Colonic mucosa (tissue), 4 donors: ENCODE data around the gene NUFIP1. TPM values are rescaled to one million over a fixed set of nuclear protein-coding genes. Genes with fewer than 3 reads are reported as not detected.
A peak's percentile ranks its signal among the peaks of the same experiment; 100 is the strongest.

Source experiments
- DNase-seq: peaks from one replicate; pipeline ENCODE4 v3.0.0-alpha.2; 2020
- H3K27ac ChIP-seq: fragments of 200-600 bp; one replicate; pipeline ENCODE4 v1.8.0; 2021
- H3K27me3 ChIP-seq: fragments of 200-600 bp; one replicate; pipeline ENCODE4 v1.8.0; 2021
- H3K36me3 ChIP-seq: fragments of 200-600 bp; one replicate; pipeline ENCODE4 v1.8.0; 2021
- H3K4me1 ChIP-seq: fragments of 200-600 bp; one replicate; pipeline ENCODE4 v1.8.0; 2021; ENCODE audit warnings: mild to moderate bottlenecking
- H3K4me3 ChIP-seq: fragments of 200-600 bp; one replicate; pipeline ENCODE4 v1.8.0; 2021
- H3K9ac ChIP-seq, 2 donors: one replicate each; pipeline ENCODE4 v1.7.0; 2013; ENCODE audit warnings: control low read depth in 2 of 2, low read depth in 2 of 2, low read length in 2 of 2
- H3K9me3 ChIP-seq: fragments of 200-600 bp; one replicate; pipeline ENCODE4 v1.8.0; 2021
- intact Hi-C: fragments of 100-400 bp; cut with DNase I; formaldehyde crosslinking; loops from one replicate; pipeline ENCODE4 v1.14.1; 2022
- total RNA-seq, 2 donors: library from RNA; stranded (reverse); fragmentation: NEBNext Ultra II Directional in 1 of 2; extraction: Animal tissue kit (Norgen Biotek cat#: 25700) in 1 of 2; gene quantifications; one replicate each; pipeline ENCODE4 v1.2.1, GENCODE V29; 2021
- TF ChIP-seq, protein P1 (sequence below): fragments of 200-600 bp; IDR thresholded peaks from one replicate; pipeline ENCODE4 v1.8.0; 2022; ENCODE audit warnings: antibody characterized with exemption, mild to moderate bottlenecking
- donor health status: healthy.
- donor health status: DM: no; HTN: no; CAD: no.
- donor health status: DM: no; HTN: no; CAD: no.

The NUFIP1 gene
- total RNA-seq, 2 donors from 2014 or later, result 2.8 to 4.0 TPM

DNA sequence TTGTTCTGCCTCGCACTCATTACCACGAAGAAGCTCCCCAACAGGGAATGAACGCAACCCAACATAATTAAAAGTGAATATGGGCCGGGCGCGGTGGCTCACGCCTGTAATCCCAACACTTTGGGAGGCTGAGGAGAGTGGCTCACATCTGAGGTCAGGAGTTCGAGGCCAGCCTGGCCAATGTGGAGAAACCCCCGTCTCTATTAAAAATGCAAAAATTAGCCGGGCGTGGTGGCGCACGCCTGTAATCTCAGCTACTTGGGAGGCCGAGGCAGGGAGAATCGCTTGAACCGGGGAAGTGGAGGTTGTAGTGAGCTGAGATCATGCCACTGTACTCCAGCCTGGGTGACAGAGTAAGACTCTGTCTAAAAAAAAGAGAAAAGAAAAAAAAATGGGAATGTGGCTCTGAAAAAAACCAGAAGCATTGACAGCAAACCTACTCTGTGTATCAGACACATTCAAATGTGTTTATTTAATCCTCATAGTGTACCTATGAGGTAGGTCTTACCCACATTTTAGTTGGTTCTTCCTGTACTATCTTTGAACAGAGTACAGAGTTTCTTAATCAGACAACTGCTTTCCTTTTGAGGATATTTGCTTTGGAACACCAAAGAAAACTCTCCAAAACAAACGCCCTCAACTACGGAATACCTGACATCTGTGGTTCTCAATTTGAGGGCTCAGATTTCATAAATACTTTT, 70.0 kb downstream of the NUFIP1 start:
- TF ChIP-seq, protein P1, sequence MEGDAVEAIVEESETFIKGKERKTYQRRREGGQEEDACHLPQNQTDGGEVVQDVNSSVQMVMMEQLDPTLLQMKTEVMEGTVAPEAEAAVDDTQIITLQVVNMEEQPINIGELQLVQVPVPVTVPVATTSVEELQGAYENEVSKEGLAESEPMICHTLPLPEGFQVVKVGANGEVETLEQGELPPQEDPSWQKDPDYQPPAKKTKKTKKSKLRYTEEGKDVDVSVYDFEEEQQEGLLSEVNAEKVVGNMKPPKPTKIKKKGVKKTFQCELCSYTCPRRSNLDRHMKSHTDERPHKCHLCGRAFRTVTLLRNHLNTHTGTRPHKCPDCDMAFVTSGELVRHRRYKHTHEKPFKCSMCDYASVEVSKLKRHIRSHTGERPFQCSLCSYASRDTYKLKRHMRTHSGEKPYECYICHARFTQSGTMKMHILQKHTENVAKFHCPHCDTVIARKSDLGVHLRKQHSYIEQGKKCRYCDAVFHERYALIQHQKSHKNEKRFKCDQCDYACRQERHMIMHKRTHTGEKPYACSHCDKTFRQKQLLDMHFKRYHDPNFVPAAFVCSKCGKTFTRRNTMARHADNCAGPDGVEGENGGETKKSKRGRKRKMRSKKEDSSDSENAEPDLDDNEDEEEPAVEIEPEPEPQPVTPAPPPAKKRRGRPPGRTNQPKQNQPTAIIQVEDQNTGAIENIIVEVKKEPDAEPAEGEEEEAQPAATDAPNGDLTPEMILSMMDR, result no peak
- H3K27ac ChIP-seq, result peak overlapping the region; percentile 93
- H3K27me3 ChIP-seq, result no peaks in the 10 kb centered on the region
- H3K9ac ChIP-seq, result peak overlapping the region; percentile 84 to 87
- intact Hi-C loops, result no loop called here
- DNase-seq, result no peak
- H3K36me3 ChIP-seq, result no peaks in the 10 kb centered on the region
- H3K4me3 ChIP-seq, result peak overlapping the region; percentile 38
- peaks cover 5% of the 10 kb centered on the region for H3K4me1 ChIP-seq
- H3K9me3 ChIP-seq, result no peaks in the 10 kb centered on the region

DNA sequence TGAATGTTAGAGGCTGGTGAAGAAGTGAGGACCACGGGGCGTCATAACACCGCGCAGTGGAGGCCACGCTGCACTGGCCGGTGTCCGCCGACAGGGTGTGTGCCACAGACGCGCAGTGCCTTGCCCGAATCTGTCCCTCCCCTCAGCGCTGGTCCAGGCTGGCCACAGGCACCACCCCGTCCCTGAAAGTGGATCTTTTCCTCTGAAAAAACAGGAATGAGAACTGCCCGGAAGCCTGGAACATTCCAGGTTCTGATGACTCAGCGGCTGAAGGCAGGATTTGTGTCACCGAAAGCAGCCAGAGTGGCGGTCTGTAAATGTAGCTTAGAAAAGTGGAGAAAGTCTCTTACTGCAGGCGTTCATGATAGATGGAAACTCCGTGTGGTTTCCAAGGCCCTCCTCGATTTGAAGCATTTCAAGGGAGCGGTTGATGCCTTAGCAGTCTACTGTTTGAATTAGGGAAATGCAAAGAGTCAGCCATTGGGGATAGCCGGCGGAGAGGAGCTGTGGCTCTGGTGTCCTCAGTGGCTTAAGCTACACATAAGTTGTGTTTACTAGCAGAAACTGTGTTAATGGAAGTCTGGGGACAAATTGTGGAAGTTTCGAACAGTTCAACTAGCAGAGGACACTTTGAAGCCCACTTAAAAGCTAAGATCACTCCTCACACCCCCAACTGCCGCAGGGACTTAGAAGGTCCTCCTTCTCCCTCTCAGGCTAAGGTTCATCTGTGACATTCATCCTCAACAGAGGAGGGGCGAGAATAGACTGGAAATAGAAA, 70.8 kb downstream of the NUFIP1 start:
- H3K9ac ChIP-seq, result peak overlapping the region; percentile 84 to 87
- intact Hi-C loops, result no loop called here
- H3K4me1 ChIP-seq, result peaks cover 5% of the 10 kb centered on the region
- no peaks in the 10 kb centered on the region for H3K9me3 ChIP-seq
- TF ChIP-seq, protein P1, result peak; percentile 72
- H3K4me3 ChIP-seq, result peak overlapping the region; percentile 38
- no peaks in the 10 kb centered on the region for H3K27me3 ChIP-seq
- DNase-seq, result peak; percentile 90
- peak overlapping the region; percentile 93 for H3K27ac ChIP-seq
- H3K36me3 ChIP-seq, result no peaks in the 10 kb centered on the region

DNA sequence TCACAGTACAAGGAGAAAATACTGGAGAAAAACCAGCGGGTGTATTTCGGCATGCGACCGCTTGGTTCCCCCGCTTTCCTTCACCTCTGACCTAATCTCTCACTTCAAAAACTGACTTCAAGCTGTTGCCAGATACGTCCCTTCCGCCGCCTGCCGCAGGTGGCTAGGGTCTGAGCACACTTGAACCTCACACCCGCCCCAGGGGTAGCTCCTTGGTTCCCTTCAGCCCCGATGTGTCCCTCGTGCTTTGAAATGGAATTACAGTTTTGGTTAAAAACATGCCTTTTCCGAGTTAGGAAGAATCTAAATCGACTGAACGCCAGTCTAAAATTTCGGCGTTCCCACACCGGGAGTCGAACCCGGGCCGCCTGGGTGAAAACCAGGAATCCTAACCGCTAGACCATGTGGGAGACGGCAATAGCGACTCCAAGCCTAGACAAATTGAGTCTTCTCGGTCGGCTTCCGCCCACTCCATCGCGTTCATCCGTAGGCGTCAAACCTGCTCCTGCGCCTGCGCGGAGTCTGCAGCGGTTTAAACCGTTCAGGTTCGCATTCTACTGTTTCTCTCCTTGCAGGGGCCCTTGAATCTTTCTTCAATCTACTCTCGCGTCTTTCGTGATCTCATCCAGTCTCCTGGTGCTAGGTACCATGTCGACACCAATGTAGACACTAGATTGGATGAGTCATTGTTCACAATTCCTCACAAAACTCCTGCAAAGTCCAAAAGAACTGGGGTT, 71.5 kb downstream of the NUFIP1 start:
- intact Hi-C loops, result no loop called here
- Histone ChIP-seq H3K9ac (peak overlapping the region; percentile 84 to 87), H3K4me3 (peak overlapping the region; percentile 38), H3K27me3 (no peaks in the 10 kb centered on the region), H3K9me3 (no peaks in the 10 kb centered on the region), H3K4me1 (peaks cover 5% of the 10 kb centered on the region), H3K36me3 (no peaks in the 10 kb centered on the region), H3K27ac (peak overlapping the region; percentile 93)
- TF ChIP-seq, protein P1, result peak; percentile 32
- DNase-seq, result peak; percentile 97

DNA sequence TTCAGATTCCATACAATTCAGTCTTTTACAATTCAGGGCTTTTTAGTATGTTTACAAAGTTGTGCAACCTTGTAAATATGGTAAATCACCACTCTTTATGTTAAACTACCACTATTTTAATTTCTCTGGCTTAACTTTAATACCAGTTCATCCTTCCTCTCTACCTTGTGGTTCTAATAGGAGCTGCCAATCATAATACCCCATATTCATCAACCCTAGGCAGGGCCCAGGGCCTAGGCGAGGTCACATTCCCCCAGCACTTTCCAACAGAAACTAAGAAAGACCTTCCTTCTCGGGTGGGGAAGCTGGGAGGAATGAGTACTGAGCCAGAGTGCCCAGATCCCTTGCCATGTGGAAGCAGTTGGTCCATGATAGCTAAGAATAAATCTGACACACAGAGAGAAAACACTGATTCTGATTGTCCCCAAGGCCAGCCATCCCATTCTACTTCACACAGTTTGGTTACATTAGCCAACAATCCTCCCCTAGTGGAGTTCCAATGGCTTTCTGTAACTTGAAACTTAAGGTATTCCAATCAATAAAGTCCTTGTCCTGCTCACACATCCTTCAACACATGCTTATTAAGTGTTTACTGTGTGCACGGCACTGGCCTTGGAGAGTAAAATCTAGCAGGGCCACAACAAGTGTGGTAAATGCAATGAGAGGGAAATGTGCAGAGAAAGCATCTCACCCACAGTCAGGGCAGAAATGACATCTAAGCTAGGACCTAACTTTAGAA, 76.8 kb downstream of the NUFIP1 start:
- Histone ChIP-seq H3K36me3 (no peaks in the 10 kb centered on the region), H3K27ac (no peak overlapping the region), H3K4me1 (no peaks in the 10 kb centered on the region), H3K27me3 (no peaks in the 10 kb centered on the region), H3K9ac (no peak overlapping the region), H3K4me3 (no peak overlapping the region), H3K9me3 (no peaks in the 10 kb centered on the region)
- TF ChIP-seq, protein P1, result no peak
- no peak for DNase-seq
- intact Hi-C loops, result no loop called here

DNA sequence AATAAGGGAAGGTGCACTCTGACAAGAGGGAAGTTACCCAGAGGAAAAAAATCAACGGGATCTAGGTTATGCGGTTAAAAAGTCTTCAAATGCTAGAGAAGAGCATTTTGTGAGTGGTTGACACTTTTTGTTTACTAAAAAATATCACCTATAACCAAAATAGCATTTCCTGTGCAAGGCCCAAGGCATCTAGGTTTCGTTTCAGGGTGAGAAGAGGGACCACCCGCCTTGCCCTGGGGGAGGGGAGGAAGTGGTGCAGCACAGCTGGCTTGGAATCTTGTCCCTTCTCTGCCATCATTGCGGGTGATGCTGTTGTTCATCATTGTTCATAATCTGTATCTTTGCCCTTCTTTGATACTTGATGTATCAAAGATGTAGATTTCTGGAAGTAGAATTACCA, 80.6 kb downstream of the NUFIP1 start:
- TF ChIP-seq, protein P1, result no peak
- Histone ChIP-seq H3K27ac (no peak overlapping the region), H3K27me3 (no peaks in the 10 kb centered on the region), H3K4me3 (no peak overlapping the region), H3K36me3 (no peaks in the 10 kb centered on the region), H3K9me3 (no peaks in the 10 kb centered on the region), H3K9ac (no peak overlapping the region), H3K4me1 (no peaks in the 10 kb centered on the region)
- DNase-seq, result no peak
- intact Hi-C loops, result no loop called here
